Endothelial cell of hepatic sinusoid (primary cell): ENCODE results near the gene DNAH12.
"Not testable (repeated sequence)": the region's sequence is repeated elsewhere in the genome, so short reads cannot be mapped to it uniquely, and the experiment has no call there.

Source experiments
- in situ Hi-C: cut with HindIII; loops from 2 replicates; pipeline ENCODE4 v1.10.0; 2017; ENCODE audit warnings: low sequenced_read_pairs

The DNAH12 gene

DNA sequence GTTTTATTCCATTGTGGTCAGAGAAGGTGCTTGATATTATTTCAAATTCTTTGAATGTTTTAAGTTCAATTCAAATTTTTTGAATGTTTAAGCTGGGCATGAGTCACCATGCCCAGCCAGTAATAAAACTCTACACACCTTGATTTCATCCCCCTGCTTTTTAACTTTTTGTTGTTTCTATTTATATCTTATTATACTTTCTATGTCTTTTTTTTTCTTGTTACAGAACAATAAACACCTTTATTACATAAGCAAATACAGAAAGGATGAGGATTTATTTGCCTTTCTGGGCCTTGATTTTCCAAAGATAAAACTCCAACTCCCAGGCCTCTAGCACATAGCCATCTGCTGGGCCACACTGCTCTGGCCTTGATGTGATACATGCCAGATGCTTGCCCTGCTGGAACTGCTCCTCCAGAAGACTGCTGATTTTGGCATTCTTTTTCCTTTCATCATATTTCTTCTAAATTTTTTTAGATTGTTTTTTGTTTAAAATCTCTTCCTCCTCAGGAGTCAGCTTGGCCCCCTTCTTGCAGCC, 14.0 kb downstream of the DNAH12 start:
- in situ Hi-C loops: no loop called here

DNA sequence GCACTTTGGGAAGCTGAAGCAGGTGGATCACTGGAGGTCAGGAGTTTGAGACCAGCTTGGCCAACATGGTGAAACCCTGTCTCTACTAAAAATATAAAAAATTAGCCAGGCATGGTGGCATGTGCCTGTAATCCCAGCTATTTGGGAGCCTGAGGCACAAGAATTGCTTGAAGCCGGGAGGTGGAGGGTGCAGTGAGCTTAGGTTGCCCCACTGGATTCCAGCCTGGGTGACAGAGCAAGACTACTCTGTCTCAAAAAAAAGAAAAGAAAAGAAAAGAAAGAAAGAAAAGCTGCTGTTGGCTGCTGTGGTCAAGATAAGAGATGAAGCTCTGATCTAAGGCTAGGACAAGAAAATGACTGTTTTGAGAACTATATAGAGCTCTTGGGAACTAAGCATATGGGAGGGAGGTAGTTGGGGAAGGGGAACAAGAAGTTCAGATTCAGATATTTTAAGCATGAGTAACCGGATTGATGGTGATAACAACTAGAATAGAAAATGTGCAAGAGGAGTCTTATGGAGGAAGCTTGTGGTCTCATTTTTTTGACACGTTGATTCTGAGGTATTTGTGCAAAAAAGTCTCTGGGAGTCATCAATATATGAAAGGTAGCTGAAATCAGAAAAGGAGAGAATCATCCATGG, 25.7 kb downstream of the DNAH12 start:
- in situ Hi-C loops: loop anchor here (5.0 kb wide), 1 partner anchor 44 kb away; no protein-coding TSS in a partner anchor

DNA sequence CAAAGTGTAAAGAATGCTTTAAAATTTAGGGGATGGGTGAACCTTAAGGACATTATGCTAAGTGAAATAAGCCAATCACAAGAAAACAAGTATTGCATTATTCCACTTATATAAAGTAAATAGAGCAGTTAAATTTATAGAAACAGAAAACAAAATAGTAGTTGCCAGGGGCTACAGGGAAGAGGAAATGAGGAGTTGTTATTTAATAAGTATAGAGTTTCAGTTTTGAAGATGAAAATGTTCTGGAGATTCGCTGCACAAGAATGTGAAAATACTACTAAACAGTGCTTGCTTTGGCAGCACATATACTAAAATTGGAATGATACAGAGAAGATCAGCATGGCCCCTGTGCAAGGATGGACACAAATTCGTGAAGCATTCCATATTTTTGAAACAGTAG, 32.0 kb downstream of the DNAH12 start:
- in situ Hi-C loops: no loop called here

DNA sequence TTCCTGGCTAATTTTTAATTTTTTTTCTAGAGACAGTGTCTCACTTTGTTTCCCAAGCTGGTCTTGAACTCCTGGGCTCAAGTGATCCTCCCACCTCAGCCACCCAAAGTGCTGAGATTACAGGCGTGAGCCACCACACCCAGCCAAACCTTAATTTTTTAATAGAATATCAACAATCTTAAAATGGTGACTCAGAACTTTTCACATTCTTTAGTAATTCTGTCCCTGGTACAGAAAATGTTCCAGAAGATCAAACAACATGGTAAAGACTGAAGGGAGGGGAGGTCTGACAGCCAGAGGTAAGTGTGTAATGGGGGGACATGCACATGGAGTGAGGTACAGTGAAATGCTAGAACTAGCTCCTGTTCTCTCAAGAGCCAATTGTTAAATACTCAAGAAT, 38.2 kb downstream of the DNAH12 start:
- in situ Hi-C loops: no loop called here

DNA sequence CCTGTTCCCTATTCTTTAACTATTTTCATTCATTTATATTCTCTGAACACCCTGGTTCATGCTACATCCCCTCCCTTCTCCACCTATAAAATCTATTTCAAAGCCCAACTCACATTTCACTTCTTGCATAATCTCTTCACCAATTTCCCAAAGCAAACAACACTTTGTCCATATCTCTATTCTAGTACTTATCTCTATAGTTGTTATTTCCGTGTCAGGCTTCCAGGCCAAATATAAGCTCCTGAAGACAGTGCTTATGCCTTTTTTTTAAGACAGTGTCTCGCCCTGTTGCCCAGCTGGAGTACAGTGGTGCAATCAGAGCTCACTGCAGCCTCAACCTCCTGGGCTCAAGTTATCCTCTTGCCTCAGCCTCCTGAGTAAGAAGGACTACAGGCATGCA, 43.6 kb downstream of the DNAH12 start:
- in situ Hi-C loops: no loop called here

DNA sequence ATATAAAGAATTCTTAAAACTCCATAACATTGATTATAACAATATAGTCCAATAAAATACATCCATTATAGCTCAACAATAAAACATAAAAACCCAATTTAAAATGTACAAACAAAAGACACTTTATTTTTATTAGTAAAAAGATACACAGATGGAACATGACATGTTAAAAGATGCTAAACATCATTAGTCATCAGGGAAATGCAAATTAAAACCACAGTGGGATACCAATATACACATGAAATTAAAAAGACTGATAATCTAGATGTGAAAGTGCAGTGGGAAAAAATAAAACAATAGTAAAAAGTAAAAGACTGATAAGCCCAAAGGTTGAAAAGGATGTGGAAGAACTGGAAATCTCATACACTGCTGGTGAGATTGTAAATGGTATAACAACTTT, 46.2 kb downstream of the DNAH12 start:
- in situ Hi-C loops: no loop called here

DNA sequence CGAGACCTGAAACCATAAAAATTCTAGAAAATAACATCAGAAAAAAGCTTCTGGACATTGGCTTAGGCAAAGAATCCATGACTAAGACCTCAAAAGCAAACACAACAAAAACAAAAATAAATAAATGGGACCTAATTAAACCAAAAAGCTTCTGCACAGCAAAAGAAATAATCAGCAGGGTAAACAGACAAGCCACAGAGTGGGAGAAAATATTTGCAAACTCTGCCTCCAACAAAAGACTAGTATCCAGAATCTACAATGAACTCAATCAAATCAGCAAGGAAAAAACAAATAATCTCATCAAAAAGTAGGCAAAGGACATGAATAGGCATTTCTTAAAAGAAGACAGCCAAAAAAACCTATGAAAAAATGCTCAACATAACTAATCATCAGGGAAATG, 59.6 kb downstream of the DNAH12 start:
- in situ Hi-C loops: no loop called here

DNA sequence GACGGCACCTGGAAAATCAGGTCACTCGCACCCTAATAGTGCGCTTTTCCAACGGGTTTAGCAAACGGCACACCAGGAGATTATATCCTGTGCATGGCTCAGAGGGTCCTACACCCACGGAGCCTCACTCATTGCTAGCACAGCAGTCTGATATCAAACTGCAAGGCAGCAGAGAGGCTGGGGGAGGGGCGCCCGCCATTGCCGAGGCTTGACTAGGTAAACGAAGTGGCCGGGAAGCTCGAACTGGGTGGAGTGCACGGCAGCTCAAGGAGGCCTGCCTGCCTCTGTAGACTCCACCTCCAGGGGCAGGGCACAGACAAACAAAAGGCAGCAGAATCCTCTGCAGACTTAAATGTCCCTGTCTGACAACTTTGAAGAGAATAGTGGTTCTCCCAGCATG, 67.0 kb downstream of the DNAH12 start:
- in situ Hi-C loops: not testable (repeated sequence)

DNA sequence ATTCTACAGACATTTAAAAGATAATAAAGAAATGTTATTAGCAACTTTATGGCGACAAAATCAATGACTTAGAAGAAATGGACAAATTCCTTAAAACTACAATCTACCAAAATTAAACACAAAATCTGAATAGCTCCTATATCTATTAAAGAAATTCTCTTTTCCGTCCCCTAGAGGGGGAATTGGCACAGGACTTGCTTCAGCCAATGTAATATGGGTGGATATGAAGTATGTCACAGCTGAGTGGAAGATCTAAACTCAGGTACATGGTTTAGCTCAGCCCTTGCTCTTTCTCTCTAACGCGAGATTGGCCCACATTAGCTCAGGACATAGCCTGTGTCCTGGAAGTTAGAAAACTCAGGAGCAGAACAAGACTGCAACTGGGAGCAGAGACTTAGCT, 79.3 kb downstream of the DNAH12 start:
- in situ Hi-C loops: no loop called here

DNA sequence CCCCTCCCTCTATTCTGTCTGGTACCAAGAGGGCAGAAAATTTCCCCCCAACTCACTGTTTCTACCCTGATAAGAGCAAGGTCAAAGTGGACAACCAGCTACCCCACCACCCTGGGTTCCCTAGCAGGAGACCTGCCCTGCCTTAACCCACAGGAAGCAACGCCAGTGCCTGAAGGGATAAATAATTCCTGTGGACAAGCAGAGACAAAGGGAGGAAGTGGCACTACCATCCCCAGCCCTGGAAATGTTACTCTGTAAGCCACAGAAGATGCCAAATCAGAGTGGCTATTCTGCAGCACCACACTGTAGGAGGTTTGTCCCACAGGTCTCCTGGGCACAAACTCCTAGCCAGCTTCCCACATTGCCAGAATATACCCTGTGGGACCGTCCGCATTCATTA, 80.1 kb downstream of the DNAH12 start:
- in situ Hi-C loops: no loop called here

DNA sequence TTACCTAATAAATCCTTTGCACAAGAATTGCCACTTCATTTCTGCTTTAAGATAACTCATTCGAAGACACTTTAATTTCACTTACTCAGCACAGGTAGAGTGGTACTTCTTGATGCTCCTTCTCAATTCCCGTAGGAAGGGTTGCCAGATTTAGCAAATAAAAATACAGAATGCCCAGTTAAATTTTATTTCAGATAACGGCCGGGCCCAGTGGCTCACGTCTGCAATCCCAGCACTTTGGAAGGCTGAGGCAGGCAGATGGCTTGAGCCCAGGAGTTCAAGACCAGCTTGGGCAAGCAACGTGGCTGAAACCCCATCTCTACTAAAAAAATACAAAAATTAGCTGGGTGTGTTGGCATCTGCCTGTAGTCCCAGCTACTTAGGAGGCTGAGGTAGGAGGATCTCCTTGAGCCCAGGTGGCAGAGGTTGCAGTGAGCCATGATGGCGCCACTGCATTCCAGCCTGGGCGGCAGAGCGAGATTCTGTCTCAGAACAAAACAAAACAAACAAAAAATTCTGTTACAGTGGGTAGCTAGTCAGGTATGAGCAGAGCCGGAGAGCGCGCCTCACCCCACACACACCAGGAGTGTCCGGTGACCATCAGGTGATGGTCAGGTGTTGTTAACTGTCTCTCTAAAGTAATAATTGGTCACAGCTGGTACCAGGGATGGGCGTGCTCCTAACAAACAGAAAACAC, 92.8 kb downstream of the DNAH12 start:
- in situ Hi-C loops: loop anchor here (5.0 kb wide), 1 partner anchor 36 kb away; no protein-coding TSS in a partner anchor

DNA sequence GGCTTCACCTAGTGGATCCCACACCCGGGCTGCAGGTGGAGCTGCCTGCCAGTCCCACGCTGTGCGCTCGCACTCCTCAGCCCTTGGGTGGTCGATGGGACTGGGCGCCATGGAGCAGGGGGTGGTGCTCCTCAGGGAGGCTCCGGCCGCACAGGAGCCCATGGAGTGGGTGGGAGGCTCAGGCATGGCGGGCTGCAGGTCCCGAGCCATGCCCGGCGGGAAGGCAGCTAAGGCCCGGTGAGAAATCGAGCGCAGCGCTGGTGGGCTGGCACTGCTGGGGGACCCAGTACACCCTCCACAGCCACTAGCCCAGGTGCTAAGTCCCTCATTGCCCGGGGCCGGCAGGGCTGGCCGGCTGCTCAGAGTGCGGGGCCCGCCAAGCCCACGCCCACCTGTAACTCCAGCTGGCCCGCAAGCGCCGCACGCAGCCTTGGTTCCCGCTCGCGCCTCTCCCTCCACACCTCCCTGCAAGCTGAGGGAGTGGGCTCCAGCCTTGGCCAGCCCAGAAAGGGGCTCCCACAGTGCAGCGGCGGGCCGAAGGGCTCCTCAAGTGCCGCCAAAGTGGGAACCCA, 94.8 kb downstream of the DNAH12 start:
- in situ Hi-C loops: not testable (repeated sequence)

DNA sequence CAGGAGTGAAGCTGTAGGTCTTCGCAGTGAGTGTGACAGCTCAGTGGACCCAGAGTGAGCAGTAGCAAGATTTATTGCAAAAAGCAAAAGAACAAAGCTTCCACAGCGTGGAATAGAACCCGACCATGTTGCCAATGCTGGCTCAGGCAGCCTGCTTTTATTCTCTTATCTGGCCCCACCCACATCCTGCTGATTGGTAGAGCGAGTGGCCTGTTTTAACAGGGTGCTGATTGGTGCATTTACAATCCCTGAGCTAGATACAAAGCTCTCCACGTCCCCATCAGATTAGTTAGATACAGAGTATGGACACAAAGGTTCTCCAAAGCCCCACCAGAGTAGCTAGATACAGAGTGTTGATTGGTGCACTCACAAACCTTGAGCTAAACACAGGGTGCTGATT, 95.7 kb downstream of the DNAH12 start:
- in situ Hi-C loops: not testable (repeated sequence)

DNA sequence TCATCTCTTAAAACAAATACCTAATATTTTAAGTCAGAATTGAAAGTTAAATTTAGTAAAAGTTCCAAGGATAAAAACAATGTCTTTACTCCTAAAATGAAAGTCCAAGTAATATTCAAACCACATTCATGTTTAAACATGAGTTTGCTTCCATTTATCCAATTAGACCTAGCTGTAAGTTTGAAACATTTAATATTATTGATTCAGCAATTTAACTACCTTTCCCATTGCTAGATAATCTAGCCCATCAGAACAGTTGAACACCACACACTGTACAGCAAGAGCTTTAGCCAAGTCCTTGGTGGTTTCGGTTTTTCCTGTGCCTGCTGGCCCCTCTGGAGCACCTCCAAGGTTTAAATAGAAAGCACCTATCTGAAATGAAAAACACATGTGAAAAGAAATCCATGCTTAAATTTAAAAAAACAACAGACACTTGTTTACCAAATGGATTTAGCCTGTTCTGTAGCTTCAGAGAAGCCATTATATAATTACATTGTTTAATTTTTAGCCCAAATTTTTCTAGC, 97.8 kb downstream of the DNAH12 start:
- in situ Hi-C loops: no loop called here

DNA sequence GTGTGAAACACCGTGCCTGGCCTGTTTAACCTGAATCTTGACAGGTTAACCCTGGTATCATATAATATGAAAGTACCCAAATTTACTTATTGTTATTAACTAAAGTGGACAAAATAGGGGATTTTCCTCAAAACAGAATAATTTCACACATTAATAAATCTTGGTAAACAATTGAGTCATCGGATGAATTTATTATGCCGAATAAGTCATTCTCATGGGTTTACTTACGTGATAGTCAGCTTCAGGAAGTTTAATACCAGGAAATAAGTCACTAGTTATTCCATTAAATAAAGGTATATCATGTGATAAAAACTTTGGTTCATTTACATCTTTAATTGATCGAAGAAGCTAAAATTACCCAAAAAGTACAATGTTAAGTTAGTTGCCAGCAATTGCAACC, 99.7 kb downstream of the DNAH12 start:
- in situ Hi-C loops: no loop called here

DNA sequence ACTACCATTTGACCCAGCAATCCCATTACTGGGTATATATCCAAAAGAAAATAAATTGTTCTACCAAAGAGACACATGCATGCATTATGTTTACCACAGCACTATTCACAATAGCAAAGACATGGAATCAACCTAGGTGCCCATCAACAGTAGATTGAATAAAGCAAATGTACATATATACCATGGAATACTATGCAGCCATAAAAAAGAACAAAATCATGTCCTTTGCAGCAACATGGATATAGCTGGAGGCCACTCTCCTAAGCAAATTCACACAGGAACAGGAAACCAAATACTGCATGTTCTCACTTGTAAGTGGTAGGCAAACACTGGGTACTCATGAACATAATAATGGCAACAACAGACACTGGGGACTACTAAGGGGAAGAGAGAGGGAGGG, 104.0 kb downstream of the DNAH12 start:
- in situ Hi-C loops: not testable (repeated sequence)

DNA sequence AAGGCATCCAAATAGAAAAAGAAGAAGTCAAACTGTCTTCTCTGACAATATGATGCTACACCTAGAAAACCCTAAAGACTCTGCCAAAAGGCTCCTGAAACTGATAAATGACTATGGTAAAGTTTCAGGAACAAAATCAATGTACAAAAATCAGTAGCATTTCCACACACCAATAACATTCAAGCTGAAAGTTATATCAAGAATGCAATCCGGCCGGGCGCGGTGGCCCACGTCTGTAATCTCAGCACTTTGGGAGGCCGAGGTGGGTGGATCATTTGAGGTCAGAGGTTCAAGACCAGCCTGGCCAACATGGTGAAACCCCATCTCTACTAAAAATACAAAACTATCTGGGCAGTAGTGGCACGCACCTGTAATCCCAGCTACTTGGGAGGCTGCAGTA, 105.7 kb downstream of the DNAH12 start:
- in situ Hi-C loops: not testable (repeated sequence)

DNA sequence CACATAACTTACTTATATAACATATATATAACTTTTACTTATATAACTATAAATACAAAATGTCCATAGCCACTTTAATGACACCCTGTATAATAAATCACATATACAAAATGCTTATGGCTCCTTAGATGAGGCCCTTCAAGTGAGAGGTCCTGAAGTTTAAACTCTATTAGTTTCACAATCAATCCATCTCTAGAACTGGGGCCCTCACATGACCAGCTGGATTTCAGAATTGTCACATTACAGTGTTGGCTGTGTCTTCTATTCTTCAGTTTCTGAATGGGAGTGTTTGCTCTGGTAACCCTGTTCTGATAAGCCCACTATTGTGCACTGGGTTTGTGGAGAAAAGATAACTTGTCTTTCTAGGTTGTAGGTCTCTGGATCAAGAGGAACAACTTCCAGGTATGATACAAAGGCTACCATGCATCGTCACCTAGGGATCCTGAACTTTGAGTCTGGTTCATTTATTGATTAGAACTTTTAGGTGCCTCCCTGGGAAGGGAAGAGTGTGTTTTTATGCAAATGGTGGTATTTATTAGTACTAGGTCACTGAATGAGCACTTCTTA, 107.9 kb downstream of the DNAH12 start:
- in situ Hi-C loops: no loop called here

DNA sequence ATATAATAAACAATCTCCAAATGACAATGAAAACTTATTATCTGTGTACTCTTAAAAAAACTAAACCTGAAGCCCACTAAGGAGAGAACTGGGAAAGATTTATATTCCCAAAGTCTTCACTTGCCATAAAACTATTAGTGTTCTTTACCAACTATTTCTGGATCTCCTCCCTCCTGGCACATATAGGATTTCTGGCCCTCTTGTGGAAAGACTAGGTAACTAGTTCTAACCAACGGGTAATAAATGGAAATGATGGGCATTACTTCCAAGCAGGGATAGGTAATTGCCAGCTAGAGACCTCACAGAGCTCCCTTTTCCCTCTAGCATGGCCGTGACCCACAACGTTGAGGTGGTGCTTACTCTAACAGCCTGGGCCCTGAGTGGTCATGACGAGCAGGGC, 110.1 kb downstream of the DNAH12 start:
- in situ Hi-C loops: no loop called here

DNA sequence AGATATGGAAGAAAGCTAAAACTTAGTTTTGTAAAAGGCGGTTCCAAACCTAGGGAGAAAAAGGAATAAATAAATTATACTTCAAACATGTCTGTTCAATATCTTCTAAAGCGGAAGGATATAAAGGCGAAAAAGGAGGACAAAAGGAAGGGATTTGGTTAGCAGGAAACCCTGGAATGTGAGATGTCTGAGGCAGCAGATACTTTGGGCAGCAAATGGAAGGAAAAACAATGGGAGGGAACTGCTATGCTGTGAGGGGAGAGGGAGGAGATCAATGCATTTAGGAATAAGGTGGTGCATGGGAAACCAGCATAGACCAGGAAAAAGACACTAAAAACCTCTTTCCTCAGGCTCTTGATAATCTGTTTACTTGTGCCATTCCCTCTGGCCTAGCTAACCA, 120.8 kb downstream of the DNAH12 start:
- in situ Hi-C loops: no loop called here

DNA sequence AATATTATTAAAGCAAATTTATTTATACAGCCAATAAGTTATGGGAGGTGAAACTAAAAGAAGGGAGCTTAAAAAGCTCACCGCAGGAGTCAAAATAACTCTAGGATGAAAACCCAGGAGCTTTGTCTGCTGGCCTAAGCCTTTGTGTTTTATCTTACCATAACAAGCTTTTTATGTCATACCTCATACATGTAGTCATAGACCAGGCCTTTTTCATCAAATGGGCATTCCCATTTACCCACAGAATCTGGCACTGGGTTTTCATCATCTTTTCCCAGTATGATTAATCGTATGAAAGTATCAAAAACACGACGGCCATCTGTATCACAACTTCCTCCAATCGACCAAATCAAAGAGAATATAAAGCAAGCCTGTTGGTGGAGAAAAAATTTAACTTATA, 122.8 kb downstream of the DNAH12 start:
- in situ Hi-C loops: no loop called here

DNA sequence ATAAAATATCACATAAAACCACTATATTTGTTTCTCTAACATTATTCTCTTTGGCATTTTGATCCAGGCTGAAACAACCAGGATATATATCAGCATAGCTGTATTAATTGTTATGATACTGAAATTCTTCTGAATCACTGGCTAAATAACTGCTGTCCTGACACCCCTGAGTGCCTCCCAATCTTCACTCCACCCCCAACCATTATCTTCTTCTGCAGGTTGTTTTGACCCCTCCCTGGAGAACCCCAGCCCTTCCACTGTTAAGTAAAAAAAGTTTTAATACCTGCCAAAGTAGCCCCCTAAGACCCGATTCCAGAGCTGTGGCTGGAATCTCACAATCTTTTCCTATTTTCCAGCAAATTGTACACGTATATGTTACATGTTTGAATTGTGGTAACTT, 124.1 kb downstream of the DNAH12 start:
- in situ Hi-C loops: no loop called here
